OCI-M2 (cell line): Measurements from ENCODE around the gene LTBP2.
A peak's percentile ranks its signal among the peaks of the same experiment; 100 is the strongest.

ENCODE experiments used
- DNase-seq: peaks from one replicate; lab custom pipeline; 2025; ENCODE audit not compliant: unreplicated experiment; lab: John Stamatoyannopoulos, UW

Gene LTBP2

DNA sequence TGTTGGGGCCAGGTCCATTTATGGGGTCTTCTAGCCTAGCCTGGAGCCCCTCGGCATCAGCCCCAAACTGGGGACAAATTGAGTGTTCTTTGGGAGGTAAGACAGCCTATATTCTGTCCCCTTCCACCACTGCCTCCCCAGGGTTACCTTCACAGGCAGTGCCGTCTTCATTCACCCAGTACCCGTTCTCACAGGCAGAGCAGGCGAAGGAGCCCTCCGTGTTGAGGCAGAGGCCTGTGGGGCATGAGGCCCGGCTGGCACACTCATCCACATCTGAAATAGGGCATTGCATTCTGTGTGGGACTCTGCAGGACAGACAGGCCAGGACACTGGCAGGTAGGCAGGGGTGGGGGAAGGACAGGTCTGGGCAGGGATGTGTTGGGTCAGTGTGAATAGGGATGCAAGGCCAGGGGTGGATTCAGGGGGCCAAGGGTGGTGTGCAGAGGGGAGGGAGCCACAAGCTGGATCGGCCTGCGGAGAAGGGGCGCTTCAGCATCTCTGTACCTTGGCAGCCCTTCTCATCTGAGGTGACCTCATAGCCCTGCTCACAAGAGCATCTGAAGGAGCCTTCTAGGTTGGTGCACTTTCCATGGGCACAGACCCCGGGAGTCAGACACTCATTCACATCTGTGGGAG lies 102.3 kb downstream of the LTBP2 start:
- DNase-seq = no peak

DNA sequence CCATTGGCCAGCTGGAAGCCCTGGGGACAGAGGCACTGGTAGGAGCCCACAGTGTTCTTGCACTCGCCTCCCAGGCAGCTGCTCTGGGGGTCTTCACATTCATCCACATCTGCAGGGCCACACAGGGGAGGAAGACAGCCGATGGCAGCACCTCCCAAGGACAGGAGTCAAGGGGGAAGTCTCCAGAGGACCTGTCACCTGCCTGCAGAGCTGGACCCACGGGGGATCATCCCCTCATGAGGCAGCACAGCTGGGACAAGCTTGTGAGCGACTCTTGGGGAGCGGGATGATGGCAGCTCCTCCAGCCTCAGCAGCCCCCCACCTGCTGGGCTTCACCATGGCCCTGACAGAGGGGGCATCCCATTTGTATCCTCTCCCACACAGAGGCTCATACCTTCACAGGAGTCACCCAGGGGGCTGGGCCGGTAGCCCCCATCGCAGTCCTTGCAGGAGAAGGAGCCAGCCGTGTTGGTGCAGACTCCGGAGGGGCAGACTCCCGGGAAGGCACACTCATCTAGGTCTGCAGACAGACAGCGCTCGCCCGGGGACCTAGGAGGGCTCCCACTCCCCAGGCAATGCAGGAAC lies 103.1 kb downstream of the LTBP2 start:
- DNase-seq = no peak

DNA sequence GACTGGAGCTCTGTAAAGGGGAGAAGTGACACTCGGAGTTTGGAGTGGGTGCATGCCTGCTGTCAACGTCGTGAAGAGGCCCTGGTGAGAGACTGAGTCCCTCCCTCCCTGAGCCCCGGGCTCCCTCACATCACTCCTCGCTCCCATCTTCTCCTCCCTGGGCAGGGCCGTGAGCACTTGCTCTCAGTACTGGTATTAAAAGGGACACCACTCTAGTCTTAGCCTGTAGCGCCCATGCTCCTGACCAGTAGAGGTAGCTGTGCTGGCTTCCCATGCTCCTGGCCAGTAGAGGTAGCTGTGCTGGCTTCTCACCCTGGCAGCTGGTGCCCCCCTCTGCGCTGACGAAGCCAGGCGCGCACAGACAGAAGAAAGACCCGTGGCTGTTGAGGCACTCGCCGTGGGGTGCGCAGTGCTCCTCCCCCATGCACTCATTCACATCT lies 103.7 kb downstream of the LTBP2 start:
- DNase-seq = no peak

DNA sequence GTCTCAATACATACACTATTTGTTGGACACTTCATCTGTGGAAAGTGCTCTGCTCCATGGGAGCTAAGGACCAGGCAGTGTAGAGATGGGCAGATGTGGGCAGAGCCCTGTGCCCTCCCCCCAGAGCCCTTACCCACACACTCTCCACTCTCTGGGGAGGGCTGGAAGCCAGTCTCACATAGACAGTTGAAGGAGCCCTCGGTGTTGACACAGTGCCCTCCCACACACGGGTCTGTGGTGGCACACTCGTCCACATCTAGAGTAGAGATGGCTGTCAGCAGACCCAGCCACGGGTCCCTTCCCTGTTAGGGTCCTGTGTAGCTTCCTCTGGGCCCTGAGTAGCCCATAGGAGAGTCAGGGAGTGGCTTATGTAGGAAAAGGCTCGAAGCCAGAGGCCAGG lies 104.2 kb downstream of the LTBP2 start:
- DNase-seq = no peak

DNA sequence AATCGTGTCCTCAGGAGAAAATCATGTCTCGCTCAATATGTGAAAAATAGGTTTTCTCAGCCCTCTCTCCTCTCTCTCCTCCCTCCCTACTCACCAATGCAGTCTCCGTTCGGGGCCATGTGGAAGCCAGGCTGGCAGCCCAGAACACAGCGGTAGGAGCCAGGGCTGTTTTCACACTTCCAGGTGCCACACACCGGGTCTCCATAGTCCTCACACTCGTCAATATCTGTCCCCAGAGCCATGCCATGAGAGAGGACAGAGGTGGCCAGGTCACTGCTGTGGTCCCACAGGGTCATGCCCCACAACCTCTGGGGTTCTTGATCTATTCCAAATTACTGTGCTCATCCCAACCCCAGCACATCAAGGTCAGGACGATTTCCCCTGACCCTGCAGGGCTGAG lies 105.0 kb downstream of the LTBP2 start:
- DNase-seq = no peak

DNA sequence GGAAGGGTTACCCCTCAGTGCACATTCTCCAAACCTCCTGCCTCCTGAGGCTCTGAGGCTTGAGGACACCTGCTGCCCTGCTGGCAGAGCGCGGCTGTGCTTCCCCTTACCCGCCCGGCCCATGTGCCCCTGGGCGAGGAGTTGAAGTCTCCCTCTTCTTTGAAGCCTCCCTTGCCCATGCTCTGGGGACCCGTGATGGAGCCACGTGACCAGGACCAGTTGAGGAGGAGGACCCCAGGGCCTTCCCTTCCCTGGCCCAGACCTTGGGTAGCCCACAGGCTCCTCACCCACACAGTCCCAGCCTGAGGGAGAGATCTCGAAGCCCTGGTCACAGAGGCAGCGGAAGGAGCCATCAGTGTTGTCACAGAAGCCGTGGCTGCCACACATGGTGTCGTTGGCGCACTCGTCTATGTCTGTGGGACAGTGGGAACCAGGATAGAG lies 105.6 kb downstream of the LTBP2 start:
- no peak for DNase-seq

DNA sequence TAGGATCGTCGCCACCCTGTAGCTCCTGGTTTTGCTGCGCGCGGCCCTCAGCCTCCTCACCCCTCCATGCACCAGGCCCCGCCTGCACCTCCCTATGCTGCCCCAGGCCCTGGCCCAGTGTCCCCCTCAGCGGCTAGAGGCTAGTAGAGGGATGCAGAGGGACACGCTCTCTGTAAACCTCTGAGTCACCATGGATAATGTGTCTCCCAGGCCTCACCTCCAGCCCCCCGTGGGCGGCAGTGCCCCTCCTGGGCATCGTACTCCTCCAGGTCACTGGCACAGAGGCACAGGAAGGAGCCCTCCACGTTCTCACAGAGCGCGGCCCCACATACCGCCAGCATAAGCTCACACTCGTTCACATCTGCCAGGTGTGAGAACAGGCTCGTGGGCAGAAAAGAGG lies 106.2 kb downstream of the LTBP2 start:
- no peak for DNase-seq

DNA sequence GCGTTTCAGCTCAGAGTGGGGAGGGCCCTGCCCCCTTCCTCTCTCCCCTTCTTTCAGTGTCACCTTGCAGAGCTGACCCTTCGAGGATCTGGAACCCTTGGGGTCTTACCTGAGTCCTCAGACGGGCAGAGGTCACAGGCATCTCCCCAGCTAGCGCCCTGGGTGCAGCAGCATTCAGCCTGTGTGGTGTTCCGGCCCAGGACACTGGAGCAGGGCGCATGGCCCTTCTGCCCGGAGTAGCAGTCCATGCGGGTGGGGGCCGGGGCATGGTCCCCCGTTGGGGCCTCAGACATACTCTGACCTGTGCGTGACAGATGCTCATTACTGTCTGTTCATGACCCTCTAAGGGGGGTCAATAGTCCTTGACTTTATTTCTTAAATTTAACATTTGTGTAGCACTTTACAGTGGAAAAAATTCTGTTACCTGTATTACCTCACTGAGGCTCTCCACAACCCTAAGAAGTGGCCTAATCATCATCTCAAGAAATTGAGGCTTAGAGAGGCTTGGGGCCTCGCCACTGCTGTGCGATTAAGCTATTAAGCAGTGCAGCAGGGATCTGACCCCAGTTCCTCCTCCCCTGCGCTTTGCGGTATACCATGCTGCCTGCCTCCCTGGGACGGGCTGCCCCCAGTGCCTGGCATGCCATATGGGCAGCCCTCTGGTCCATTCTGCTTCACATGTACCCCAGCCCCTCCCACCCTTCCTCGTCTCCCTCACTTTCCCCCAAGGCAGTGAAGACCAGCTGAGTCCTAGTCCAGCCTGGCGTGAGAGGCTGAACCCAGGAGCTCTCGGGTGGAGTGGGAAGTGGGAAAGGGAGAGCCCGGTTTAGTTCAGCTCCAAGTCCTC lies 106.9 kb downstream of the LTBP2 start:
- DNase-seq = no peak

DNA sequence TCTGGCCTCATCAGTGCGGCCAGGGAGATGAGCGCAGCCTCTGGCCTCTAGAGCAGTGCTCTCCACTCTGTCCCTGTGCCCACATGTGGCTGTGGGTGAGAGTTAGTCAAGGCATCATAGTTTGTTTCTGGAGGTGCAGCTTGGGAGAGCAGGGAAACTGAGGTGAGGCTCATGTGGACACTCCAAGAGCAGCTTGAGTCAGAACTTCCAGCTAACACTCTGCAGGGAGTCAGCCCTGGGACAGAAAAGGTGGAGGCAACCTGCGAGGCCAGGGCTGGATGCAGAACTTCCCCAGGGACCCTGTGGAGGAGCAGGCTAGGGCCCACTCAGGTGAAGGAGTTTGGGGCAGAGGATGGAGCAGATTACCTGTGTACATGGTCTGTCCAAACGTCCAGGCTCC lies 107.6 kb downstream of the LTBP2 start:
- no peak for DNase-seq

DNA sequence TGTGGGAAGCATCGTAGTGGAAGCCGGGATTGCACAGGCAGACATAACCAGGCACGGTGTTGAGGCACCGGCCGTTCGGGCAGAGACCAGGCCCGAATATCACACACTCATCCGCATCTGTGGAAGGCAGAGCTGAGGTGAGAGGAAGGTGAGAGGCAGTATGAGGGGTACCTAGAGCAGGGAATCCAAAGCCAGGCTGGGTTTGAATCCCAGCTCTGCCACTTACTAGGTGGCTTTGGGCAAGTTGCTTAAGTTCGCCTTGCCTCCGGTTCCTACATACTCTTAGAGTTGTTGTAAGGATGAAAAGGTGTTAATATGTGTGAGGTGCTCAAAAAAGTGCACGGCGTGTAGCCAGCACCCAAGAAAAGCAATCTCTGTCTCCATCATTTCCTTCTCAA lies 108.1 kb downstream of the LTBP2 start:
- no peak for DNase-seq

DNA sequence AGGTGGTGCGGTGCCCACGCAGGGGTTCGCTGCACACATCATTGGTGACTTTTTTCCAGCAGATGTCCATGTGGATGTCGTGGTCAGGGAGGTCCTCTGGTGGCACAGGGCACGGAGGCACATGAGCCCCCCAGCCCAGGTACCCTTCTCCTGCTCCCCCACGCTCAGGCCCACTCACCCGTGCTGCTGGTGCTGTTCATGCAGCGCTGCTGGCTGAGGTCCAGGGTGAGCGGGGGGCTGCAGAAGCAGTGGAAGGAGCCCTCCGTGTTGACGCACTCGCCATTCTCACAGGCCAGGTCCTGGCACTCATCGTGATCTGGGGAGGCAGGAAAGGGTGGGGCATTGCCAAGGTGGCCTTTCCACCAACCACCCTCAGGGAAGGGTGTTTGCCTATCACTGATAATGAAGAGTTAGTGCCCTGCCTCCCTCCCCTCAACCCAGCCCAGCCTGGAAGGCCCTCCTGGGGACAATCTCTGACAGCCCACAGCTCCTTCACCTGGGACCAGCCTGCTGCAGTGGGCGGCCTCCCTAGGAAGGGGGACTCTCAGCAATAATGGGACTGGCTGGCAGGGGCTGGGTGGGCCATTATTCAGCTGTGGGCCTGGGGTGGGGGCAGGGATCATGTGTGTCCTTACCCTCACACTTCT lies 108.6 kb downstream of the LTBP2 start:
- no peak for DNase-seq

DNA sequence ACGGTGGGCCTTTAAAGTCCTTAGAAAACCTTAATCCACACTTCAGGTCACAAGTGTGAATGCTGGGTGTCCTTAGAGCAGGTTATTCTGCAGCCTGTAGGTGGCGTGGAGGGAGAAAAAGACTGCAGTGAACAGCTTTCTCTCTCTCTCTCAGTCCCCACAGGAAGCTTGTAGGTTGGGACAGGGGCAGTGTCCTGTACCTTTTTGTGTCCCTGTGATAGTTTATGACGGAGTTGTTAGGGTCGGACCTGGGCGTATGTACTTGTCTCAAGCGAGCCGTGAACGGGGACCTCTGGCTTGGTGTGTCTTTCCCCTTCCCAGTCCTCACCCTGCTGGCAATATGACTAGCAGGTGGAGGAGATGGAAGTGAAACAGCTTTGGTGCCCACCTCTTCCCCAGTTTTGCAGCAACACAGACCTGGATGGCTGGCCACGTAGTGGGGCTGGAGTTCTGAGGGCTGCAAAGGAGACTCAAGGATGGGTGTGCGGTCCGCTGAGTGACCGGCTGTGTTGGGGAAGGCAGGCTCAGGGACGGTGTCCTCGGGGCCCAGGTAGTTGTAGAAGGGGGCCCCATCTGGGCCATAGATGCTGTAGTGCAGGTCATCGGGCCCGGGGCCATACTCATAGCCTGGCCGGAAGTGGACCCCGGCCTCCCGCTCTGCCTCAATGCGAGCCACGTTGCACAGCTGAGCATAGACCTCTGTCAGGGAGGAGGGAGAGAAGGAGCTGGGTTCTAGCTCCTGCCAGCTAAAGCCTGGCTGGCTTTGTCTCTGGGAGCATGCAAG lies 109.6 kb downstream of the LTBP2 start:
- no peak for DNase-seq

DNA sequence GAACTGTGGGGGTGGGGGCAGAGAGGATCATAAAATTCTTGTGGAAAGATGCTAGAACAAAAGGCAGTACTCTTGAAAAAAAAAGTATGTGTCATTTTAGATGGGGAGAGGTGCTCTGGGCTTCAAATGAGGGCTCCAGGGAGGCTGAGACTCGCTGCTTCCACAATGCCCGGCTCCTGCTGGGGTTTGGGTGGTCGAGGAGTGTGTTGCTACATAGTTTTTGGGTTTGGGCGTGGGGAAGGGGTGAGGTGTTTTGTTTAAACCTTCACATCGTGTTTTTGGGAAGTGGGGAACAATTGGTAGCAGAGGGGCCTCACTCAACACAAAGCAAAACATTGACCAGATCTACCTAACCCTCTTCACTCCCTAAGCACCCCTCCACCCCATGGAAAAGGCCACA lies 110.3 kb downstream of the LTBP2 start:
- DNase-seq = no peak

DNA sequence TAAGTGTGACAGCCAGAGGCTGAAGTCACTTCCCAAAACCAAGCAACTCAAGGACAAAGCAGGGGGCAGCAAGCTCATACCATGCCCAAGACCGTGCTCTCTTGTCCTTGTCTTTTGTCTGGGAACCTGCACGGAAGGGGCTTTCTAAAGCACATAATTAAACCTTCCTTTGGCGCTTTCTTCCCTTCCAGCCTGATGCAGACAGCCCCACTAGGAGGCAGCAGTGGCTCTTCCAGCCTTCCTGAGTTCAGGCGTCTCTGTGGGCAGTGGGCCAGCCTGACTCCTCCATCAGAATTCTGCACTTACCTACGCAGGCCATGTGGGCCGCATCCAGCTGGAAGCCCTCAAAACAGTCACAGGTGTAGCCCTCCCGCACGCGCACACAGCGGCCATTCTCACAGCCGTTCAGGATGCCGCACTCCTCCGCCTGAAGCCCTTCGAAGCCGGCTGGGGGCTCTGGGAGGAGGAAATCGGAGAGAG lies 110.9 kb downstream of the LTBP2 start:
- no peak for DNase-seq

DNA sequence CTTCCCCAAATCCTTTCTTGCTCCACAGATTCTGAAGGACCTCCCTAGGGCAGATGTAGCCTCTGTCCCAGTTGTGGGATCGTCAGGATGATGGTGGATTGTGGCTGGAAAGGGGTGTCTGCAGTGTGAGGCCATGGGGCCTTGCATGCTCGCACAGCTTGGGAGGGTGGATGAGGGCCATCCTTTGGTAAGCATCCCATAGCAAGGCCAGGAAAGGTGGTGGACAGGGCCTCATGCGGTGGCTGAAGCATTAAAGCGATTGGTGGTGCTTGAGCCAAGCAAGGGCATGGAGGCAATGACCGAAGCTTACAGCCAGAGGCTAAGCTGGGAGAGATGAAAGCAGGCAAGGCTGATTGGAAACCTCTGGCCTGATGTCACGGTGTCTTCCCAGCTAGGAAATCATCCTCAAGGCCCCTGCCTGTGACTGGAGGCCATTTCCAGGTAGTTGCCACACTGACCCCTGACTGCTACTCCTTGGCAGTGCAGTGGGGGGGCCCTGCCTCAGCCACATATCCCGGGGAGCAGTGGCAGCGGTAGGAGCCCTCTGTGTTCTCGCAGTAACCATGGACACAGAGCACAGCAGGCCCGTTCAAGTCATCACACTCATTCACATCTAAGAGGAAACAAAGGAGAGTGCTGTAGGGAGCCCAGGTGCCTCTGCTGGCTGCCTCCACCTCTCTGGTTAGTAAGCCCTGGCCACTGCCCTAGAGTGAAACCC lies 111.5 kb downstream of the LTBP2 start:
- DNase-seq = no peak

DNA sequence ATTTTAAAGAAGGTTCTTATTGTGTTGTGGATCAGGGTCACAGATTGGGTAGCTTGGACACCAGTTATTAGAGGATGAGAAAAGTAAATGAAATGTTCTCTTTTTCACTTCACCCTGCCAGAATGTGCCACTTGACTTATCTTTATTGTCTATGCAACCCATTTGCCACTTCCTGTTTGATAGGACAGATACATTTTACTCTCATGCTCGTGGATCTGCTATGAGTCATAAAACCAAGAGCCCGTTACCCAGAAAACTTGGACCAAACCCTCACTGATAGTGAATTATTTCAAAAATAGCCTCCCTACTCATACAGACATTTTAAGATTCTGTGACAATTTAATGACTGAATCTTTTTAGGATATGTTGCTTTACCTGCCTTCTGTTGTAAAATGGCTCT lies 116.7 kb downstream of the LTBP2 start:
- no peak for DNase-seq

DNA sequence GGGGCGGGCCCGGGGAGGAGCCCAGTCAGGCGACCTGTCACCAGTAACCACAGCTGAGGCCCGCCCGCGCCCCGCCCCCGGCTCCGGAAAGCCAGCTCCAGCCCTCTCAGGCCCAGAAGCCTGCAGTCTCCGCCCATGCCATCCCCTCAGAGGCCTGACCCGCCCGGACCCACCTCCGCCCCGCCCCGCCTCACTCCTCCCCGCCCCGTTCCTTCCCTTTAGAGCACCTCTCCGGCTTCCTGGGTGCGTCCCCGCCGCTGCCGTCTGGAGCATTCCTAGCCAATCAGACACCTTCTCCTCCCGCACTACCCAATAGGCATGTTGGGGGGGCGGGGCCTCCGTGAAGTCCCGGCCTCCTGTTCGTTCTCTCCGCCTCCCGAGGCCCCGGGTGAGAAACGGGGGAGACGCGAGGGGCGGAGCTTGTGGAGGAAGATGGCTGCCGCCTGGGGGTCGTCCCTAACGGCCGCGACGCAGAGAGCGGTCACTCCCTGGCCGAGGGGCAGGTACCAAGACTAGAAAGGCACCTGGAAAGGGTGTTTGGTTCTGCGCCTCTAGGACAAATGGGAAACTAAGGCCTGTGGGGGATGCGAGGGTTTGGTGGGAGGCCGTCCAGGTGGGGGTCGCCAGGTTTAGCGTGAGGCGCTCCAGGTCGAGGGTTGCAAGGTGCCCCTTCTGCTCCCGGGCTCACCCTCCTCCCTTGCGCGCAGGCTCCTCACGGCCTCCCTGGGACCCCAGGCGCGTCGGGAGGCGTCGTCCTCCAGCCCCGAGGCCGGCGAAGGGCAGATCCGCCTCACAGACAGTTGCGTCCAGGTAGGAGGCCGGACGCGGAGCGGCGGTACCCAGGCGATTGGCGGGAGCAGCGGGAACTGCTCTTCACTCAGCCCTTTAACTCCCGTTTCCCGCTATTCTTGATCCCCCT lies 118.4 kb downstream of the LTBP2 start, which contains the start of gene ISCA2:
ISCA2 (plus strand) TSS at position 423 of the 919 bp plus-strand sequence; CDS start at position 433, 10 bp downstream.
- DNase-seq = peak; percentile 93

DNA sequence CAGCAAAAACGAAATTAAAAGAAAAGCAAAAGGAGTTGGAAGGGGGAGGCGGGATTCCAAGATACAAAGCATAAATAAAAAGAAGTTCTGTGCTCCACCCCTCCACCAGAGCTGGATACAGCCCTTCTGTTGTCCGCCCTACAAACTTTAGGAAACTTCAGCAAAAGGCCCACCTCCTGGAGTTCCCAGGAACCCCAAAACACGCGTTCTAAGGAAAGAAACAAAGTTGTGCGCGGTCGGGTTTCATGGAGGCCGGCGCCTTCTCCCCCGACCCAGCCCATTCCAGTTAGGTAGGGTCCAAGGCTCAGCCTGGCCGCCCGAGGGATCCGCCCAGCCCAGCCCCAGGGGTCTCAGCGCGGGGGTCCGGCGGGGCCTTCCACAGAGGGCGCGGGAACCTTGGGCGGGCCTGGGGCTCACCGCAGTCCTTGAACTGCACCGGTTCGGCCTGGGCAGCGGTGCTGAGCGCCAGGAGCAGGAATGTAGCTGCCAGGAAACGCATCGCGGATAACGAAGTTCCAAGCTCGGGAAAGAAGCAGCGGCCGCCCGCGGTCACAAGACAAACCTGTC lies 119.2 kb downstream of the LTBP2 start, which contains the start of gene NPC2:
NPC2 (minus strand) TSS at position 530 of the 567 bp plus-strand sequence; CDS start at position 499, 31 bp downstream.
- DNase-seq = no peak
